HG02973 (cell line): ENCODE results near the gene HMOX1.
A peak's percentile ranks its signal among the peaks of the same experiment; 100 is the strongest.
"Not testable (repeated sequence)": the region's sequence is repeated elsewhere in the genome, so short reads cannot be mapped to it uniquely, and the experiment has no call there.

Experiments used
- ATAC-seq: cut with Tn5 transposase; IDR thresholded peaks from one replicate; pipeline ENCODE4 v1.9.1; 2021; ENCODE audit warnings: moderate library complexity; ENCODE audit not compliant: unreplicated experiment

The HMOX1 gene

GRCh38 chr22:35349704-35350538 is 31.0 kb upstream of the HMOX1 start:
- ATAC-seq = no peak

- ATAC-seq = peak; percentile 59
Measured at GRCh38 chr22:35350539-35351503, 30.1 kb upstream of the HMOX1 start.

- ATAC-seq = no peak
Measured at GRCh38 chr22:35352214-35353111, 28.4 kb upstream of the HMOX1 start.

- no peak for ATAC-seq
Measured at GRCh38 chr22:35353318-35353717, 27.6 kb upstream of the HMOX1 start.

GRCh38 chr22:35354068-35354467 is 26.8 kb upstream of the HMOX1 start:
- ATAC-seq = no peak

GRCh38 chr22:35357883-35358621 is 22.8 kb upstream of the HMOX1 start:
- ATAC-seq = no peak

GRCh38 chr22:35359380-35360065 is 21.4 kb upstream of the HMOX1 start:
- no peak for ATAC-seq

GRCh38 chr22:35361001-35361558 is 19.8 kb upstream of the HMOX1 start:
- ATAC-seq = no peak

- ATAC-seq = no peak
Measured at GRCh38 chr22:35363566-35364086, 17.3 kb upstream of the HMOX1 start.

GRCh38 chr22:35364230-35364629 is 16.7 kb upstream of the HMOX1 start:
- ATAC-seq = not testable (repeated sequence)

- peak; percentile 43 for ATAC-seq
Measured at GRCh38 chr22:35367331-35367886, 13.5 kb upstream of the HMOX1 start.

- ATAC-seq = no peak
Measured at GRCh38 chr22:35368386-35368785, 12.5 kb upstream of the HMOX1 start.

GRCh38 chr22:35369996-35370395 is 10.9 kb upstream of the HMOX1 start:
- no peak for ATAC-seq

GRCh38 chr22:35373781-35374180 is 7.1 kb upstream of the HMOX1 start:
- no peak for ATAC-seq

GRCh38 chr22:35375031-35375430 is 5.9 kb upstream of the HMOX1 start:
- no peak for ATAC-seq

- ATAC-seq = no peak
Measured at GRCh38 chr22:35375526-35375925, 5.4 kb upstream of the HMOX1 start.

- peak; percentile 43 for ATAC-seq
Measured at GRCh38 chr22:35376728-35377472, 4.0 kb upstream of the HMOX1 start.

GRCh38 chr22:35377735-35378134 is 3.2 kb upstream of the HMOX1 start:
- ATAC-seq = no peak
